HG03378 (cell line): ENCODE results near the gene BMPR1B.
A peak's percentile ranks its signal among the peaks of the same experiment; 100 is the strongest.
"Not testable (repeated sequence)": the region's sequence is repeated elsewhere in the genome, so short reads cannot be mapped to it uniquely, and the experiment has no call there.

Experiments used
- ATAC-seq: cut with Tn5 transposase; IDR thresholded peaks from one replicate; pipeline ENCODE4 v1.9.1; 2021; ENCODE audit warnings: mild to moderate bottlenecking, moderate library complexity; ENCODE audit not compliant: unreplicated experiment

BMPR1B gene

DNA sequence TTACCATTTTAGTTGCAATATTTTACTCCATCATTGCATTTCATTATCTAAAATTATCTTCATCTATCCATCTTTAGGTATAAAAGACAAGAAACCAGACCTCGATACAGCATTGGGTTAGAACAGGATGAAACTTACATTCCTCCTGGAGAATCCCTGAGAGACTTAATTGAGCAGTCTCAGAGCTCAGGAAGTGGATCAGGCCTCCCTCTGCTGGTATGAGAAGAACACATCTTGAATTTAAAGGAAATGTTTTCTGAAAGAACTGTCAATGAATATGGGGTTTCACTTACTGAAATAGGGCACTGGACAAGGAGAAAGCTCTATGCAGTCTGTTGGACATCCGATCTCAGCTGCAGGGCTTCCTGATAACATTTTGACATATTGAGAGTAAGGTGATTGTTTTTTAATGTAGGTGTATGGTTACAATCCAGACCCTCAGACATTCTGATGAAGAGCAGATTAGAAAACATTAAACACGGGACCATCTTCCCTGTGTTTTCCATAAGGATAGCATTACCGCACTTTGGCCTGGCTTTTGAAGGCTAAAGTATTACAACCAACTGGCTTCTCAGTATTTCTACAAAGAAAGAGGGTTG, 367.2 kb downstream of the BMPR1B start:
- no peak for ATAC-seq

DNA sequence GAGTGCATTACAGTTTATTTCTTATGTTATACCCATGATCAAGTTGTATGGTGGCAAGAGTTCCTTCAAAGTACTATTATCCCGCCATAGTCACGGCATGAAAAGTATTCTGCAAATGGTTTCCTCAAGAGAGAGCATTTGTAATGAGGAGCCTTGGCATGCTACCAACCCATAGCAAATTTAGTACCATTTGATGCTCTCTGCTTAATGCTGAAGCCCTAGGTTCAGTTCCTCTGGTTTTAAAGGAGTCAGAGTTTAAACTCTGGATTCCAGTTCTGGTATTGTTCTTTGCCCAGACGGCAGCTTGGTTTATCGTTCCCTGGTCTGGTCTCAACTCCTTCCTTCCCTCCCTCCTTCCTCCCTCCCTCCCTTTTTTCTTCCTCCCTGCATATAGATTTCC, 371.3 kb downstream of the BMPR1B start:
- no peak for ATAC-seq

DNA sequence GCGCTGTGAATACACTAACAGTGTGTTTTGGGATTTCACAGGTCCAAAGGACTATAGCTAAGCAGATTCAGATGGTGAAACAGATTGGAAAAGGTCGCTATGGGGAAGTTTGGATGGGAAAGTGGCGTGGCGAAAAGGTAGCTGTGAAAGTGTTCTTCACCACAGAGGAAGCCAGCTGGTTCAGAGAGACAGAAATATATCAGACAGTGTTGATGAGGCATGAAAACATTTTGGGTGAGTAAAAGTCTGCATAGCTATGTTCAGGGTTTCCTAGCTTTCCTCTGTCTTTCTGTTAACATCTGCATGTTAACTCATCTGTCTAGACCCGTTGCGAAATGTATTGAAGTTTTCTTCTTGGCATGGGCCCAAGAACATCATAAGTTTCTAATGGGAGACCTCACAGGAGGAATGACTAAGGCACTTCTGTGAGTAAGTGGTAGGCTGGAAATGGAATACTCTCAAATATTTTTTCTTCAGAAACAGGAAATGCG, 372.1 kb downstream of the BMPR1B start:
- no peak for ATAC-seq

GRCh38 chr4:95134016-95134415, 376.3 kb downstream of the BMPR1B start:
- ATAC-seq = not testable (repeated sequence)

- not testable (repeated sequence) for ATAC-seq
These were observed 381.7 kb downstream of the BMPR1B start for GRCh38 chr4:95139424-95139823.

DNA sequence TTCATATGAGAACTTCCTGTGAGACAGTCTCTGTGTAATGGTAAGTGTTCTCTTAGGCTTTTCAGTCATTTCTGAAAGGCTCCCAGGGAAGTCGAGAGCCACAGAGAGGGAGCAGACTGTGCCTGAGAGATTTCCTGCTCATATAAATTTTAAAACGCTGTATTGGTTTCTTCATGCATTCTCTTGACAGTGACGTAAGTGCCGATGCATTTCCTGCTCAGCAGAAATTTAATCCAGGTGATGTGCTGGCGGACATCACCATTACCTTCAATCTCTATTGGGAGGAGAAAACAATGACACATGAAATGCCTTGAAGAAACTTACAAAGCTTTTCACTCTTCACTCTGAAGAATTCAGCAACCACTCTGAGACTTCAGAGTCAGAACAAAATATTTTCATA, 383.6 kb downstream of the BMPR1B start:
- no peak for ATAC-seq

- no peak for ATAC-seq
These were observed 385.2 kb downstream of the BMPR1B start for GRCh38 chr4:95142932-95143331.

GRCh38 chr4:95151255-95151654, 393.5 kb downstream of the BMPR1B start:
- no peak for ATAC-seq

- ATAC-seq = no peak
These were observed 395.4 kb downstream of the BMPR1B start for GRCh38 chr4:95153182-95153581.

GRCh38 chr4:95155759-95156451, 398.1 kb downstream of the BMPR1B start:
- ATAC-seq = peak; percentile 73

DNA sequence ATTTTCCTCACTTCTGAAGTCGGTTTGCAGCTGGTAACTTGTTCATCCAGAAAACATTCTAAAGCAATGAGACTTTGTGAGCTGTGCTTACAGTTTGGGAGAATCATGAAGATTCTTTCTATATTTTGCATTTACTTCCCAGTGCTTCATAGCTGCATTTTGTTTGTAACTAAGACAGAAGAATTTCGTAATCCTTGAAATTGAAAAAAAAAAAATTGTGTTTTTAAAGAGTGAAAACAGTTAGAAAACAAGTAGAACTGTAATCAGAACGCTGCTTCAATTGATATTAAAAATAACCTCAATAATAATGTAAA, 398.7 kb downstream of the BMPR1B start:
- ATAC-seq = no peak

DNA sequence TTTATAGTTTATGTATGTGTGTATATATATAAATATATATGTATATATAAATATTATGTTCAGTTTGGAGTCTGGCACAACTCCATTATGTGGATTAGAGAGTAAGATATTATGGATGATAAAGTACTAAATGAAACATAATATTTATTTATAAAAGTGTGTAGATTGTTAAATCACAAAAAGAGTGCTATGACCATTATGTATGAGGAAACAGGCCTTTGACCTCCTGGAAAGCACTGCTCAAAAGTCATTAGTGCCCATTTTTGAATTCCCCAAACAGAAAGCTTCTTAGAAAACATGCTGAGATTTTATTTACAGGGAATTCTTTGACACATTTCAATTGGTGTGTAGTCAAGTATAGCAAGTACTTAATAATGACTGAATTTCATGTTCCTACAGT, 399.8 kb downstream of the BMPR1B start:
- no peak for ATAC-seq

DNA sequence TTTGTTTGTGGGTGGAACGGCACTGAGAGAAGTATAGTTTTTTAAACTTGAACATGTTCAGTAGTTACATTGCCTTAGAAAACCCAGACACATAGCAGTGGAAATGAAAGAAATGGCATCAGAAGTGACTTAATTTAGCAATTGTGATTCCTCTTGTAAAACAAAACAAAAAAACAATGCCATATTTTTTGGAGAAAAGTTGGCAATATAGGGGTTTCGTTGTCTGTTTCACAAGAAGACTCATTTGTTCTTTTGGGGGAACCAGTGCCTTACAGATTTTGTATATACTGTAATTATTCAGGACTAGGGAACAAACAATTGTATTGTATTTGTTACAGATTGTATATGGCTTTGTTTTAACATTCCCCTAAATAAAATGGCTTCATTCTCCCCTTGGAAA, 400.3 kb downstream of the BMPR1B start:
- ATAC-seq = no peak

DNA sequence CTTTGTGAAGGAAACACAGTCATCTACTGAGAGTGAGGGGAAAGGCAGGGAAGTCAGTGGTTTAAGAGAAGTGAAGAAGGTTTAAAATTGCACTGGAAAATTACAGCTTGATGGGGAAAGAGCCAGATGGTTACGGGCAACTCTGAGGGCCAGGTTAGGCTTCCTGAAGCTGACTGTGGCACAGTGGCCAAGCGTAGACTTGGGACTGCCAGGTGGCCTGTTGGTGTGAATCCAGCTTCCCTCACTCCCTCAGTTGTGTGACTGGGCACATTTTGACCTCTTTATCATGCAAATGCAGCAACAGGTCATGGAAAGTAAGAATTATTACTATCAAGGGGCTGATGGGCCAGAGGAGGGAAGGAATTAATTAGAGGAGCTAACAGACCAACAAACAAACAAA, 400.9 kb downstream of the BMPR1B start:
- ATAC-seq = no peak

- no peak for ATAC-seq
These were observed 401.6 kb downstream of the BMPR1B start for GRCh38 chr4:95159384-95159783.

DNA sequence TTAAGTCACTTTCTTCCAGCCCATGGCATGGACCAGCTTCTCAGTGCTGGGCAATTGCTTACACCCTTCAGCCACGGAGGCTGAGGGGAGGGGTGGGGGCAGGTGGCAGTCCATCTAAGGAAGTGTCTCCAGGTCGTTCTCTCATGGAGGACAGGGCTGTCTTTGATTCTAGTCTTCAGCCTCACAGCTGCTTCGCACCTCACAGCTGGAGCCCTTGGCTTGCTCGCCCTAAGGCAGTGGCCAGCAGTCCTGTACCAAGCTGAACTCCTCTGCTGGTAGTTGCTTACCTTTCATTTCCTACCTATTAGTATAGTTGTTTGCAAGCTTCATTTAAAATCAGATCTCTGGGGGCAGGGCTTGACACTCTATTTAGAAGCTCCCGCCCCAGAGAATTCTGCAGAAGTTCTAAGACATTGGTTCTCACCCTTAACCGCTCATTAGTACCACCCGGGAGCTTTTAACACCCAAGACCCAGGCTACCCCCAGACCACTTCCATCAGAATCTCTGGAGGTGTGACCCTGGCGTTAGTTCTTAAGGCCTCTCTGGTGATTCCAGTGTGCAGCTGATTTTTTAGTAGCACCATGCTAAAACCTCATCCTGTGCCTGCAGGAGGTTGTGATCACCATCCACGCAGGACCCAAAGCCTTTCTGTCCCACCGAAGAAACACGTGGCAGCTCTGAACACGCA, 404.2 kb downstream of the BMPR1B start:
- ATAC-seq = no peak

- no peak for ATAC-seq
These were observed 405.1 kb downstream of the BMPR1B start for GRCh38 chr4:95162867-95163266.

DNA sequence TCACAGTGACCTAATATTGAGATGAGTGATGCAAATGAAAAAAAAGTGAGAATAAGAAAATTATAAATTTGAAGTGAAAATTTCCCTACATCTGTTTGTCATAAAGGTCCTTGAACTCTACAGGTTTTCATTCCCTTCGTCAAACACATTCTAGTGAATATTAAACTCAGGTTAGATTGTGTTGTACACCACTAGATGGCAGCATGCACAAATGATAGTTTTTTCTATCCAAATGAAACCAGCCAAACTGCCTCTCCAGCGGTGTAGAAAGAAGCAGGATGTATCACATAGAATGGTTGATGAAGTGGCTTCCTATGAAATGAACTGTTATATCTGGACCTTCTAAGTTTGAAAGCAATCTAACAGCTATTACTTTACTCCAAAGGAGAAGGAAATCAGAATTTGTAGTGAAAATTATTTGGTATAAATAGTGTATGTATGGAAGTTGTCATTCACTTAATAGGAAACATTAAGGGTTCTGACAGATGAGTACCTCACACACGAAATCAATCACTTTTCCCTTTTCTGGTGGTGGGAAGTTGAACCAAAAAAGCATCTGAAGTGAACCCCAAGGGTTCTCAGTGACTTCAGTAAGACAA, 408.3 kb downstream of the BMPR1B start:
- ATAC-seq = peak; percentile 86

DNA sequence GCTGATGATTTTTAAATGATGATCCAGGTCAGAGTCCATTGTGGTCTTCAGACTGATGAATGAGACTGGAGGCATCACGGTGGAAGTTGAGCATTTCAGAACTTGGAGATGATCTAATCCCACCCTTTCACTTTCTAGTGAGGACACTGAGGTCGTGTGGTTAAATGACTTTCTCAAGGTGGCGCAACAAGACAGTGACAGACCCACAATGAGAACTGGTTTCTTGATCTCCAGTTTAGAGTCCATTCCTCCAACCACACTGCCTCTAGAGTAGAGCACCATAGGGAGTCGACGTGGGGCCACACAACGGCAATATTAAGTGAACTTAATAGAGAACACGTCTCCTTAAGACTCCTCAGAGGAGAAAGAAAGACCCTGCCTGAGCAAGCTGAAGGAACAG, 410.1 kb downstream of the BMPR1B start:
- no peak for ATAC-seq

DNA sequence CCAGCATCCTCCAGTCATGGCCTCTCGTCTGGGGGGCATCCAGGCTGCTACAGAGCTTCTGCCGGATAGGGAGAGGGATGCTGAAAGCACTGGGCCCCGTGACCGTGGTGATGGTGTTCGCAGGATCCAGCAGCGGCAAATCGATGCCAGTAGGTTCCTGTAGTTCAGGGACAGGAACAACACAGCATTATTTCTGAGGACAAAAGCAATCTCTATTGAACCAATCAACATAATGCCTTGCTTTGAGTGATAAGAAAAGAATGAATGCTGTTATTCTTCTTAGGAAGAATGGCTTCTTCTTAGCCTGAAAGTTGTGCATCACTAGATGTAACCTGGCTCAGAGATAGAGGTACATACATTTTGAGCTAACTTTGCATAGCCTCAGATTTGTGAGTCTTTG, 412.4 kb downstream of the BMPR1B start:
- no peak for ATAC-seq

GRCh38 chr4:95171377-95171776, 413.6 kb downstream of the BMPR1B start:
- not testable (repeated sequence) for ATAC-seq

GRCh38 chr4:95178938-95179337, 421.2 kb downstream of the BMPR1B start:
- ATAC-seq = no peak
